Measurements from ENCODE around the gene STX1B.

- TF ChIP-seq YY1 (IDR thresholded peaks at IDR 0.05; ENCODE audit: insufficient read depth, insufficient read length) (no peak), ZNF274 (IDR thresholded peaks at IDR 0.05; ENCODE audit: low read depth, low read length) (no peak)
These were observed 6.7 kb downstream of the STX1B start for GRCh38 chr16:31003744-31004143.
